ENCODE measurements around the gene CCDC17. TPM values are rescaled to one million over a fixed set of nuclear protein-coding genes. Genes with fewer than 3 reads are reported as not detected.
A peak's percentile ranks its signal among the peaks of the same experiment; 100 is the strongest.

The CCDC17 gene
- total RNA-seq, 1 experiment from 2014 or later: 1.9 TPM

DNA sequence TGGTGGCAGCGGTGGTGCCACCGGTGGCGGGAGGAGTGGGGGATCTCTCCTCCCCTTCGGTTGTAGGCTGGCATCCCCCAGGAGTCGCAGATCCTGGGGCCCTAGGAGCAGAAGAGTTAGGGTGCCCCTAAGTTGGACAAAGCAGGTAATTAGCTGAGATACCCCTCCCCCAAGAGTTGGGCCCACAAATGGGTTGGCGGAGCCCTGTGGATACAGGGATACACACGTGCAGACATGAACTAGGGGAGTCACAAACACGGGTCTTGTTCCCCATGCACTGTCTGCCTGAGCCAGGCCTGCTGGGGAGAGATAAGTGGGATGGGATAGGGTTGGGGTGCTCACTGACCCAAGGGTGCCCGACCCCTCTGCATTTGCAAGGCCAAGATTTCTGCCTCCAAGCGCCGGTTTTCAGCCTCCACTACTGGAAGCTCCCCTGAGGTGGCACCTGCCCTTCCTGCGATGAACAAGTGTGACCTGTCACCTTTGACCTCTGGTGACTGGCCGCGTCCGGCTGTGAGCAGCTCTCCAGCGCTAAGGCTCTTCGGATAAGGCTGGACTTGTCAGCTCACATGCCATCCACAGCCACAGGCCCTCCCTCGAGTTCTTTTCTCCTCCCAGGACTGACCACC, 1.8 kb downstream of the CCDC17 start:
- Histone ChIP-seq H3K4me1 (ENCODE audit: insufficient read depth, low read length) (peaks cover 5% of the 10 kb centered on the region; the same call in 1 of the 2 replicates), H3K9me2 (replicated peaks; ENCODE audit: low read length) (no peaks in the 10 kb centered on the region), H3K36me3 (ENCODE audit: low read depth, low read length) (peaks cover 16% of the 10 kb centered on the region), H2AFZ (ENCODE audit: low read length) (no peak overlapping the region), H3K9ac (ENCODE audit: low read length) (no peak overlapping the region), H3K79me2 (ENCODE audit: low read length) (no peaks in the 10 kb centered on the region), H3K27me3 (ENCODE audit: low read length) (no peaks in the 10 kb centered on the region), H3K4me3 (ENCODE audit: low read length) (no peak overlapping the region), H3F3A (ENCODE audit: low read length, unreplicated experiment) (peaks cover 5% of the 10 kb centered on the region), H4K20me1 (ENCODE audit: low read length) (0 out of 2 replicates have a peak, but pooled peaks cover 3% of the 10 kb centered on the region), H3K4me2 (ENCODE audit: low read length) (no peak overlapping the region), H3K9me3 (ENCODE audit: low read length) (no peaks in the 10 kb centered on the region), H3K27ac (ENCODE audit: low read length) (no peak overlapping the region)
- no TSS peak for BruUV-seq (replicated peaks)
- ATAC-seq: no peak
- intact Hi-C loops (cut with micrococcal nuclease): no loop called here
- TF ChIP-seq EZH2 (IDR thresholded peaks at IDR 0.05; ENCODE audit: low read length, unreplicated experiment) (no peak), EZH2phosphoT487 (IDR thresholded peaks at IDR 0.05; ENCODE audit: borderline replicate concordance, low read length) (no peak)
- TF ChIP-seq, protein P1, sequence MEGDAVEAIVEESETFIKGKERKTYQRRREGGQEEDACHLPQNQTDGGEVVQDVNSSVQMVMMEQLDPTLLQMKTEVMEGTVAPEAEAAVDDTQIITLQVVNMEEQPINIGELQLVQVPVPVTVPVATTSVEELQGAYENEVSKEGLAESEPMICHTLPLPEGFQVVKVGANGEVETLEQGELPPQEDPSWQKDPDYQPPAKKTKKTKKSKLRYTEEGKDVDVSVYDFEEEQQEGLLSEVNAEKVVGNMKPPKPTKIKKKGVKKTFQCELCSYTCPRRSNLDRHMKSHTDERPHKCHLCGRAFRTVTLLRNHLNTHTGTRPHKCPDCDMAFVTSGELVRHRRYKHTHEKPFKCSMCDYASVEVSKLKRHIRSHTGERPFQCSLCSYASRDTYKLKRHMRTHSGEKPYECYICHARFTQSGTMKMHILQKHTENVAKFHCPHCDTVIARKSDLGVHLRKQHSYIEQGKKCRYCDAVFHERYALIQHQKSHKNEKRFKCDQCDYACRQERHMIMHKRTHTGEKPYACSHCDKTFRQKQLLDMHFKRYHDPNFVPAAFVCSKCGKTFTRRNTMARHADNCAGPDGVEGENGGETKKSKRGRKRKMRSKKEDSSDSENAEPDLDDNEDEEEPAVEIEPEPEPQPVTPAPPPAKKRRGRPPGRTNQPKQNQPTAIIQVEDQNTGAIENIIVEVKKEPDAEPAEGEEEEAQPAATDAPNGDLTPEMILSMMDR (conservative IDR thresholded peaks at IDR 0.05; ENCODE audit: low read depth, low read length): no peak
- ChIA-PET CTCF (no interaction called here), POLR2A (ENCODE audit: unreplicated experiment) (interaction anchor here (0.6 kb wide), 1 partner anchor 121 kb away, joined by 4 read pairs; no protein-coding TSS in a partner anchor)
- DNase-seq: no peak

DNA sequence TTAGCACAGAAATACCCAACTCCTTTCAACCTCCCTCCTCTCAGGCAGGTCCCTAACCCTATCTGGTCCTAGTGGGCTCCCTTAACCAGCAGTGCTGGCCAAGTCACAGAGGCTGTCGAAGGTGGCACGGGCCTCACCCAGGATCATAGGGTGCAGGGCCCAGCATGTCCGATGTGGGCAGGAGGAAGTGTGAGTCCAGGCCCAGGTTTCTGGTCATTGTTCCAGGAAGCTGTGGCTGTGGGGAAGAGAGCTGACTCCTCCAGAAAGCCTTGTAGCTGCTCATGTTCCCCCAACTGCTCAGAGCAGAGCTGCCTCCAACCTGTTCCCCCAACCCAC, 2.4 kb downstream of the CCDC17 start:
- POLR2A ChIA-PET (ENCODE audit: unreplicated experiment): no interaction called here
- Histone ChIP-seq H3K4me2 (ENCODE audit: low read length) (no peak overlapping the region), H3K27me3 (ENCODE audit: low read length) (no peaks in the 10 kb centered on the region), H3K9me2 (replicated peaks; ENCODE audit: low read length) (no peaks in the 10 kb centered on the region), H3K9me3 (ENCODE audit: low read length) (no peaks in the 10 kb centered on the region), H3K27ac (ENCODE audit: low read length) (no peak overlapping the region), H4K20me1 (ENCODE audit: low read length) (0 out of 2 replicates have a peak, but pooled peaks cover 3% of the 10 kb centered on the region), H3F3A (ENCODE audit: low read length, unreplicated experiment) (peaks cover 6% of the 10 kb centered on the region), H2AFZ (ENCODE audit: low read length) (no peak overlapping the region), H3K36me3 (ENCODE audit: low read depth, low read length) (peaks cover 19% of the 10 kb centered on the region), H3K4me3 (ENCODE audit: low read length) (no peak overlapping the region), H3K79me2 (ENCODE audit: low read length) (no peaks in the 10 kb centered on the region), H3K4me1 (ENCODE audit: insufficient read depth, low read length) (peaks cover 5% of the 10 kb centered on the region; the same call in 1 of the 2 replicates), H3K9ac (ENCODE audit: low read length) (no peak overlapping the region)
- CTCF ChIA-PET: no interaction called here
- intact Hi-C loops (cut with micrococcal nuclease): no loop called here
- no TSS peak for BruUV-seq (replicated peaks)
- peak; percentile 4 for ATAC-seq
- TF ChIP-seq EZH2 (IDR thresholded peaks at IDR 0.05; ENCODE audit: low read length, unreplicated experiment) (no peak), EZH2phosphoT487 (IDR thresholded peaks at IDR 0.05; ENCODE audit: borderline replicate concordance, low read length) (no peak)
- TF ChIP-seq, protein P1 (conservative IDR thresholded peaks at IDR 0.05; ENCODE audit: low read depth, low read length): no peak
- no peak for DNase-seq

Data from PC-3 (cell line).